ES-I3 (cell line): Measurements from ENCODE around the gene ELMOD2.

Source experiments
- H3K36me3 ChIP-seq: 2 replicates; pipeline ENCODE4 v1.6.1; 2013; ENCODE audit warnings: mild to moderate bottlenecking, low read length, control low read depth, moderate library complexity; ENCODE audit not compliant: insufficient read depth
- H3K4me1 ChIP-seq: 2 replicates; pipeline ENCODE4 v1.6.1; 2013; ENCODE audit warnings: mild to moderate bottlenecking, control low read depth, low read length; ENCODE audit not compliant: insufficient read depth
- H3K9ac ChIP-seq: 2 replicates; pipeline ENCODE4 v1.6.1; 2013; ENCODE audit warnings: low read depth, mild to moderate bottlenecking, low read length, moderate library complexity
- H3K9me3 ChIP-seq: 2 replicates; pipeline ENCODE4 v1.6.1; 2013; ENCODE audit warnings: mild to moderate bottlenecking, low read length, moderate library complexity; ENCODE audit not compliant: control insufficient read depth, insufficient read depth

The ELMOD2 gene

DNA sequence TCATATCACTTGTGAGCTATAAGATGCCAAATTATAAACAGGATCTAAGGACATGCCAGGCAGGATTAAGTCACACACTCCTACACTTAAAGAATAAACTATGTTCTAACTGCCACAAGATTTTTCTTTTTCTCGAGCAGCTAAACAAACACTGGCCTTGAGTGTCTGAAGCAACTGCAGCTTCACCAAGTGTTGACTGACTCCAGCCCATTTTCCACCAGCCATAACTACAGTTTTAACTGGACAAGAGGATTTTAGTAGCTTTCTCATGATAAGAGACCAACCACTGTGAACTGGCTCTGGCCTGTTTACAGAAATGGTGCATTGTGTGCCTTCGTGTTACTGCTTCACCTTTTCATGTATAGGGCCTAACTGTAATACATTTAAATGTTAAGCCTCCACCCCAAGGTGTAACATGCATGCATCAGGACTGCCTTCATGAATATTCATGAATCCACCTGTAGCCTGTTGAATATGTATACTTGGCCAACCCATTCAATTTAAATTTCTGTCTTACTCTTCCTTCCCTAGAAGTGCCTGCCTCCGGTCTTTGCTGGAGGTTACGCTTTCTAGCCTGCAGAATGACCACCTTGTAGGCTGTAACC is 34.0 kb downstream of the ELMOD2 start:
- Histone ChIP-seq H3K9me3 (no peaks in the 10 kb centered on the region), H3K36me3 (no peaks in the 10 kb centered on the region), H3K4me1 (peaks cover 23% of the 10 kb centered on the region), H3K9ac (no peak overlapping the region)

DNA sequence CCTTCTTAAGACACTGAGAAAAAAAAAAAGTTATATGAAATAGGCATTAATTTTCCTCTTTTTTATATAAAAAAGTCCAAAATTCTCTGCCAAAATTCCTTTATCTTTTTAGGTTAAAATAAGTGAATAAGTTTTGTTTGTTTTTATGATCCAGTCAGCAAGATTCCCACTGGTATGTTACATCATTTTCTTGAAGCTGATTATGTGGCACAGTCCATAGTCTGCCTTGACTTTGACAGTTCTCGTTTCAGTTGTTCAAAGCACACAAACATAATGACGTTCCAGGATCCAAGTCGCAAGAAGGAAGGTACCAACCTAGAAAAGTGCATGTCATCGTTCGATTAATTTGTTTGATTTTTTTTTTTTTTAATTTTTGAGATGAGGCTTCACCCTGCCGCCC is 35.7 kb downstream of the ELMOD2 start:
- peaks cover 23% of the 10 kb centered on the region for H3K4me1 ChIP-seq
- H3K9ac ChIP-seq = no peak overlapping the region
- H3K36me3 ChIP-seq = no peaks in the 10 kb centered on the region
- H3K9me3 ChIP-seq = no peaks in the 10 kb centered on the region

DNA sequence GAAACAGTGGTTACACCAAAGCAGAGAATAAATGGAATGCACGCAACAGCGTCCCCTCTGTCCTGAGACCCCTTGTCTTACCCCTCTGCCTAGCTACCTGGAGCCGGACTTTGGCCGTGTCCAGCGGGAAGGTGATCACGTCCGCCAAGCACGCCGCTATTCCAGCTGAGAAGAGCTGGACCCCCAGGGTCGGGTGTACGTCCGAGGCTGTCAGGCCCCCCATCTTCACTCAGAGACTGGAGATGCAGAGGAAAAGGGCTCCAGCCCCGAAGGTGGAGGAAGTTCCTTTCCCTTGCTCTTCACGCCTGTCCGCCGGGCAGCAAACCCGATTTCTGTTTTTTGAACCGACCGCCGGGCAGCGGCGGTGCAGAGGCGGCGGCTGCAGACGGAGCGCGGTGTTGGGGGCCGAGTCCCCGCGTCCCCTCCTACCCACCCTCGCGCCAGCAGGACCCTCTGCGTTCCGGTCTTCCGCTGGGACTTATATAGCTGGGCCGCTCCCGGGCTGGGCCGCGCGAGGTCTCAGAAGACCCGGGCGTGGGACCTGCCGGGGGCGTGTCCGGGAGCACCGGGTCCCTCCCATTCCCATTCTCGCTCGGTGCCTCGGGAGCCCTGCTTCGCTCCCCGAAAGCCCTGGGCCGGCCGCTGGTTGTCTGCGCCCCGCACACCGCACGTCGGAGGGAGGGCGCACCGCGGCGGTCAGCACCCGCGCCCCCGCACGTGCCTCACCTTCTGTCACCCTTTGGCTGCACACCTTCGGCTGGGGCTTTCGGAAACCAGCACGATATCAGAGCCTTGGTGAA is 44.7 kb downstream of the ELMOD2 start, which contains the start of gene UCP1:
Gene UCP1 (minus strand): TSS at position 455 of the 800 bp plus-strand sequence. CDS start 232 bp downstream, at position 223.
- Histone ChIP-seq H3K9me3 (no peaks in the 10 kb centered on the region), H3K9ac (peak within 1 kb of the TSS; percentile 74), H3K4me1 (peaks cover 6% of the 10 kb centered on the region; the same call in 1 of the 2 replicates), H3K36me3 (no peaks in the 10 kb centered on the region)

DNA sequence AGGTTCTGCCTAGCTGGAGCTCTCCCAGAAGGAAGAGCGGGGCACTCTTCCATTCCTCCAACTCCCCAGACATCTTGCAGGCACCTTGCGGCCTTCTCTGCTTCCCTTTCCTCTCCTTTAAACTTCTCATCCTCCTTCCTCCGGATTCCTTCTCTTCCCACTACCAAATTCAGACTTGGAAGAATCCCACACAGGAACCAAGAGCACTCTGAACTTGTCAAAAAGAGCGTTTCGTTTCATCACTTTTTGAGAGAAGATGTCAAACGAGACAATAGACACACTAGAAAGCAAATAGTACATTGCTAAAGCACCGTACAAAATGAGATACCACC is 45.3 kb downstream of the ELMOD2 start:
- Histone ChIP-seq H3K4me1 (peaks cover 6% of the 10 kb centered on the region; the same call in 1 of the 2 replicates), H3K36me3 (no peaks in the 10 kb centered on the region), H3K9me3 (no peaks in the 10 kb centered on the region), H3K9ac (peak overlapping the region; percentile 74; the same call in 1 of the 2 replicates)

DNA sequence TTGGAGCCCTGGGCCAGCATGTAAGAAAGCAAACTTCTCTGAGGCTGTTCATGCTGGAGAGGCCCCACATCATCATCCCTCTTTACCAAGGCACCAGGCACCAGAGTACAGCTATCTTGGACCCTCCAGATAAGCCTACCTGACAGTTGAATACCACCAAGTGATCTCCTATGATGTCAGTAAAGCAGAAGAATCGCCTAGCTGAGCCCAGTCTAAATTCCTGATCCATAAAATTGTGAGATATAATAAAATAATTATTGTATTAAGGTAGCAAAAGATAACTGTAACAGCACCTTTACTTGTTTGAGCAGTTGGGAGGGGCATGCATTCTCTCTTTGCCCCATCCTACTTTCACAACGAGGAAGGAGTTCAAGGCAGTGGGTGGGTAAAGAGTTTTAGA is 47.7 kb downstream of the ELMOD2 start:
- Histone ChIP-seq H3K9me3 (no peaks in the 10 kb centered on the region), H3K36me3 (no peaks in the 10 kb centered on the region), H3K9ac (no peak overlapping the region), H3K4me1 (peaks cover 6% of the 10 kb centered on the region; the same call in 1 of the 2 replicates)

DNA sequence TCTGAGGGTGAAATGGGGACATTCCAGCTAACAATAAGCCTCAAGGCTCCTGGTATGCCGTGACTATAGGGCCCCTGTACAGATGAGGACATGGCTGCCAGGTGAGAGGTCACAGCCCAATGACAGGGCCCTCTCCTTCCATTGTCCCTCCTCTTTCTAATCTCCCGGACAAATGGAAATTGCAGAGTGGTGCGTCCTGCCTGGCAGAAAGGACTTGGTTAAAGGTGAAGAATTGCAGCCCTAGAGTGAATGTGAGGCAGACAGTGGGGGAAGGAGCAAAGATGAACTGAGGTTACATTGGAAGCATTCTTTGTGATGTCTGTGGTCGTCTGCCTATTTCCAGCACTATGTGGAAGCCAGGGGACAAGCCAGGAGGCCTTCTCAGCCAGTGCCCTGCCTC is 51.5 kb downstream of the ELMOD2 start:
- H3K9ac ChIP-seq = no peak overlapping the region
- H3K9me3 ChIP-seq = no peaks in the 10 kb centered on the region
- H3K4me1 ChIP-seq = no peaks in the 10 kb centered on the region
- H3K36me3 ChIP-seq = no peaks in the 10 kb centered on the region

DNA sequence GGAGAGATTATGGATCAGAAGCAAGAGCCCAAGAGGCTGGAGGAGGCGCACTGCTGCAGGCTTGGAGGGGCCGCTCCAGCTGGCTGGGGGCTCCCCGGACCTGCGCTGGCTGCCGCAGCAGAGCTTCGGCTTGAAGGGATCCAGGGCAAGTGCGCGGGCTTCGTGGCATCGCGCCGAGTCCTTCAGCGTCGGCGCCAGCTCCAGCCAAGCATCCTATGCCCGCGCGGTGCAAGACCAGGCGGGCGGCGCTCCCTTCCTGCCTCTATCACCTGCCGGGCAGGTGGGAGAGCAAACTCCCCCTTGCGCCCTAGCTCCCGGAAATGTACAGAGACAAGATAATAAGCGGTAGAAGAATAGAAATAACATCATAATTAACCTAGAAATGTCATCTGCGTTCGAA is 55.3 kb downstream of the ELMOD2 start:
- Histone ChIP-seq H3K4me1 (no peaks in the 10 kb centered on the region), H3K9ac (no peak overlapping the region), H3K36me3 (no peaks in the 10 kb centered on the region), H3K9me3 (no peaks in the 10 kb centered on the region)

DNA sequence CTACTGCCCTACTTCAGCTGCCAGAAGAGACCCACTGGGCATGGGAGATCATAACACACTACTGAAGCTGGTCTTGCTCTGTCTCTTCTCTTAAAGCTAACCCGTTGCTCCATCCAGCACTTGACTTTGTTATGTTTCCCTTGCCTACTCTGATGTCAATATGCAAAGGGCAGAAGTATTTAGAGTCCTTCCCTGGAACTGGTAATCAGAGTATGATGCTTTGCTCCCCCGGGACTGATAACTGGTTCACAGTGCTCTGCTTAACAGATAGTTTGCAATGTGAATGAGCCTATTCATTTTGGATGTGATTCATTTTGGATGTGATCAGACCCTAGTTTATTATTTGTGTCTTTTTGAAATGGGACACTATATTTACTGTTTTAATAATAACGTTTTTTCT is 57.1 kb downstream of the ELMOD2 start:
- no peaks in the 10 kb centered on the region for H3K9me3 ChIP-seq
- no peaks in the 10 kb centered on the region for H3K36me3 ChIP-seq
- H3K4me1 ChIP-seq = no peaks in the 10 kb centered on the region
- H3K9ac ChIP-seq = no peak overlapping the region

DNA sequence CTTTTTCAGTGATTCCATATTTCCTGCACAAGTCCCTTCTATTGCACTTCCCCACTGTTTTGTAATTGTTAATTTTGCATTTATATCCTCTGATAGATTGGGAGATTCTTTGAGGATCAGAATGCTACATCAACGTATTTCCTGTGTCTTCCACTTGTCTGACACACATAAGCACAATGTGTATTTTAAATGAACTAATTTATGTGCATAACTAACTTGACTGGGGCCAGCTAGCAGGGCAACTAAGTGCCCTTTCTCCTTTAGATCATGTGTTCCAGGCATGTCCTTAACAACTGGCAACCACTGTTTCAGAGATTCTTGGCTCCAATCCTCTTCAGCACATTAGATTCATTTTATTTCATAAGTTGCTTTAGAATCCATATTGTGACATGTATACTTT is 60.5 kb downstream of the ELMOD2 start:
- Histone ChIP-seq H3K9ac (no peak overlapping the region), H3K36me3 (no peaks in the 10 kb centered on the region), H3K4me1 (no peaks in the 10 kb centered on the region), H3K9me3 (no peaks in the 10 kb centered on the region)

DNA sequence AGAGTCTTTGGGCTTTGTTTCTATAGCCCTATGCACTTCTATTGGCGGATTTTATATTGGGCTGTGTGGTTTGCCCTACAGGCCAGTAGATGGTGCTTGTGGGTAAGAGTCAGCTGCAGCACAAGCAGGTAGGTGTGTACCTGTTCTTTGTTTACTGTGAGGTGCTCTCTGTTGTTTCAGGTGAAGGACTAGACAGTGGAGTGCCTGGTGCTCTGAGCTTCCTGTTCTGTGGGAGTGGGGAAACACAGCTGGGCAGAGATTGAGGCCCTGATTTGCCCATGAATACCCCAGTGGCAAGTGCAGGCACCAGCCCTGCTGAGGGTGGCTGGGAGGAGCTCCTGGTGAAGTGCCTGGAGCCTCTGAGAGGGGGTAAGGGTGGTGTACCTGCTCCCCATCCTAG is 71.1 kb downstream of the ELMOD2 start:
- Histone ChIP-seq H3K9ac (no peak overlapping the region), H3K36me3 (no peaks in the 10 kb centered on the region), H3K4me1 (no peaks in the 10 kb centered on the region), H3K9me3 (no peaks in the 10 kb centered on the region)

DNA sequence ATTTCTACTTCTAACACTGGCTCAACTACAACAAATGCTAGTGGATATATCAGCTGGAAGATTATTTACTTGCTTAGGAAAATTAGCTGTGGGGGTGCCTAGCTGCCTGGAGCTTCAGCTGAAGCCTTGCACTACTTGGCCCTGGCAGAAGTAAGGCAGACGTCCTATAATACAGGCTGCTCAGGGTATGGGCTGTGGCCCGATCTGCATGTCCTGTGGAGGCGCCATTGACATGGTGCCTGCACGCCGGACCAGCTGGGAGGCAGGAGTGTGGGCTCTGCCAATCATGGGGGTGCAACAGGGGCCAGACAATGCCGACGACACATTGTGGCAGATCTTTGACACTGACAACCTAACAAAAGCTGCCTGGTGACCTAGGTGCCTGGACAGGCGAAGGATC is 76.4 kb downstream of the ELMOD2 start:
- Histone ChIP-seq H3K9ac (no peak overlapping the region), H3K36me3 (no peaks in the 10 kb centered on the region), H3K9me3 (no peaks in the 10 kb centered on the region), H3K4me1 (0 out of 2 replicates have a peak, but pooled peaks cover 4% of the 10 kb centered on the region)

DNA sequence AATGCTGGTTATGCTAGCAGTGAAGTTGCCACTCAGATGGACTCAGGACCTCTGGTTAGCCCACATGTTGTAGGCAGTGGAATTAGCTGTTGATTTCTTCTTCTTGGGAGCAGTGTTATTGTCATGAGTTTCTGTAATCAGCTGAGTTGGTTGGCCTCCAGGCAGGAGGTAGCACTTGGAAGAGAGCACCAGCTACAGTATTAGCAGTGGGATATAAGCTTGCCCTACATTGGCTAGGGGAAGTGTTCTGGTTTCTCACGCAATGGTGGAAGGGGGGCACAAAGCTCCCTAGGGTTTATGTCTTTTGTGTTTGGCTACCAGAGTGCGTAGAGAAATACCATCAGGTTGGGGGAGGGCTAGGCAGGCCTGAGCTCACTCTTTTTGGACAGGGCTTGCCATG is 78.7 kb downstream of the ELMOD2 start:
- Histone ChIP-seq H3K9me3 (no peaks in the 10 kb centered on the region), H3K9ac (no peak overlapping the region), H3K36me3 (no peaks in the 10 kb centered on the region), H3K4me1 (0 out of 2 replicates have a peak, but pooled peaks cover 4% of the 10 kb centered on the region)

DNA sequence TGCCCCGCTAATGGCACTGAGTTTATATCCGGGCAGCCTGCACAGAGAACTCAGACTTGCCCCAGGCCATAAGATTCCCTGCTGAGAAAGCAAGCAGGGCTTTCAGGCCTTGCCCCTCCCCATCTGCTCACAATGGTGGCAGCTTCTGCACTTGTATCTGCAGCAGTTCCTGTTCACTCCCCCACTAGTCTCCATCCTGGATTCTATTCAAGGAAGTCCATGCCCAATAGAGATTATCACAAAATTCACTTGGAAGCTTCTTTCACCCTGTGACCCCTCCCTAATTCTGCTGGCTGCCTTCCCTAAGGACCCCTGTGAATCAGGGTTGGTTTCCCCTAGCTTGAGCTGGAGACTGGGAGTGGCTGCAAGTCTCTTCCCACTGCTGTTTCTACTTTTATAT is 79.3 kb downstream of the ELMOD2 start:
- no peaks in the 10 kb centered on the region for H3K9me3 ChIP-seq
- no peak overlapping the region for H3K9ac ChIP-seq
- H3K36me3 ChIP-seq = no peaks in the 10 kb centered on the region
- 0 out of 2 replicates have a peak, but pooled peaks cover 4% of the 10 kb centered on the region for H3K4me1 ChIP-seq
